T-cell (primary cell): Measurements from ENCODE around the gene TAMALIN. TPM values are rescaled to one million over a fixed set of nuclear protein-coding genes. Genes with fewer than 3 reads are reported as not detected.

Experiments used
- ATAC-seq, 4 experiments: fragments of 200-7000 bp in 3 of 4; fragments of 150-1000 bp in 1 of 4; cut with Tn5 transposase; replicated peaks in 1 of 4; 1 replicate in 3 of 4; 2 replicates in 1 of 4; pipeline ENCODE4 v1.10.0; 2021; ENCODE audit warnings: moderate library complexity in 3 of 4, mild to moderate bottlenecking in 2 of 4, moderate number of reproducible peaks in 1 of 4
- CTCF ChIA-PET, 2 donors: fragments of 300-600 bp; sonication (Branson Sonifier 250); formaldehyde crosslinking; loops; one replicate each; lab custom pipeline; 2022; ENCODE audit warnings: antibody characterized with exemption in 2 of 2; lab: Charles Lee
- POLR2A ChIA-PET, 2 donors: fragments of 300-600 bp; sonication (Branson Sonifier 250); formaldehyde crosslinking; loops; one replicate each; lab custom pipeline; 2022; ENCODE audit warnings: antibody characterized with exemption in 2 of 2; lab: Charles Lee
- DNase-seq, 35 experiments: peaks; one replicate each; pipeline versions ENCODE4 v3.0.0 to v3.0.0-alpha.2; 2013 to 2023
- H3K27ac ChIP-seq: one replicate; pipeline ENCODE4 v1.5.1; 2013; ENCODE audit warnings: low read length
- H3K27me3 ChIP-seq, 2 experiments: replicated peaks in 1 of 2; 1 replicate in 1 of 2; 2 replicates in 1 of 2; pipeline versions ENCODE4 v1.6.1 to v1.7.0; 2013; ENCODE audit warnings: low read length in 1 of 2, mixed read lengths in 1 of 2; ENCODE audit not compliant: control insufficient read depth in 2 of 2, insufficient read depth in 2 of 2; ENCODE audit errors: extremely low read depth in 1 of 2
- H3K36me3 ChIP-seq, 2 donors: 1 replicate in 1 of 2; 2 replicates in 1 of 2; pipeline versions ENCODE4 v1.6.1 to v1.7.0; 2013; ENCODE audit warnings: low read length in 1 of 2; ENCODE audit not compliant: control insufficient read depth in 2 of 2, insufficient read depth in 1 of 2; ENCODE audit errors: extremely low read depth in 1 of 2
- H3K4me1 ChIP-seq, 2 experiments: 1 replicate in 1 of 2; 2 replicates in 1 of 2; pipeline versions ENCODE4 v1.6.1 to v1.7.0; 2013; ENCODE audit warnings: low read length in 2 of 2, mixed read lengths in 1 of 2; ENCODE audit not compliant: insufficient read depth in 2 of 2, control insufficient read depth in 1 of 2; ENCODE audit errors: extremely low read depth in 1 of 2
- H3K4me3 ChIP-seq, 2 donors: 1 replicate in 1 of 2; 2 replicates in 1 of 2; pipeline versions ENCODE4 v1.5.1 to v1.7.0; 2013; ENCODE audit warnings: mild to moderate bottlenecking in 2 of 2, low read length in 1 of 2, moderate library complexity in 1 of 2; ENCODE audit not compliant: control insufficient read depth in 1 of 2; ENCODE audit errors: extremely low read depth in 1 of 2
- H3K9me3 ChIP-seq: 2 replicates; pipeline ENCODE4 v1.7.0; 2013
- H3K27ac Mint-ChIP-seq, 2 donors: one replicate each; pipeline ENCODE4 v1.8.0; 2020 to 2021; ENCODE audit warnings: mild to moderate bottlenecking in 2 of 2, mixed read lengths in 2 of 2
- H3K27me3 Mint-ChIP-seq, 2 donors: one replicate each; pipeline ENCODE4 v1.8.0; 2021 to 2022; ENCODE audit warnings: mixed read lengths in 2 of 2
- H3K36me3 Mint-ChIP-seq: one replicate; pipeline ENCODE4 v1.8.0; 2021; ENCODE audit warnings: mixed read lengths
- H3K4me1 Mint-ChIP-seq, 3 donors: one replicate each; pipeline ENCODE4 v1.8.0; 2020 to 2022; ENCODE audit warnings: mixed read lengths in 3 of 3, mild to moderate bottlenecking in 1 of 3
- H3K4me3 Mint-ChIP-seq, 3 donors: one replicate each; pipeline ENCODE4 v1.8.0; 2020 to 2022; ENCODE audit warnings: mild to moderate bottlenecking in 3 of 3, mixed read lengths in 3 of 3, moderate library complexity in 3 of 3
- H3K9me3 Mint-ChIP-seq, 3 donors: one replicate each; pipeline ENCODE4 v1.8.0; 2020 to 2022; ENCODE audit warnings: mixed read lengths in 3 of 3
- WGBS: methylation state at CpG from one replicate; pipeline ENCODE4 v1.1.5; 2013; ENCODE audit warnings: missing lambda C conversion rate; ENCODE audit not compliant: insufficient coverage; 5-methylcytosine and 5-hydroxymethylcytosine counted together
- total RNA-seq, 35 experiments: library from RNA in 6 of 35; stranded (reverse) in 6 of 35; fragments of 120-200 nt in 1 of 35; gene quantifications; one replicate each; pipeline versions ENCODE4 v1.2.1 to v1.2.4 and lab custom pipeline; 2013 to 2026

TAMALIN gene
- total RNA-seq, 5 donors from 2014 or later (not counting 1 experiment from before 2014, with no cell fraction given), result 31.7 to 480 (median 38.4) TPM

DNA sequence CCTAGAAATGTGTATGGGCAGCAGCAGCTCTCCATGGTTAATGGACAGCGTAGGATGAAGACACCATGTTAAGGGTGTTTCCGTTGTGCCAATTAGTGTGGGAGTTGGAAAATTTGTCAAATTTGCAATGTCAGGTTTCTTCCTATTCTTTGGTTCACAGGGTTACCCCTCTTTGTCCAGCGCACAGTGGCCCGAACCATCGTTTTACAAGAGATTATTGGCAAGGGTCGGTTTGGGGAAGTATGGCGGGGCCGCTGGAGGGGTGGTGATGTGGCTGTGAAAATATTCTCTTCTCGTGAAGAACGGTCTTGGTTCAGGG is 26.0 kb upstream of the TAMALIN start:
- no peak overlapping the region for H3K4me3 ChIP-seq

DNA sequence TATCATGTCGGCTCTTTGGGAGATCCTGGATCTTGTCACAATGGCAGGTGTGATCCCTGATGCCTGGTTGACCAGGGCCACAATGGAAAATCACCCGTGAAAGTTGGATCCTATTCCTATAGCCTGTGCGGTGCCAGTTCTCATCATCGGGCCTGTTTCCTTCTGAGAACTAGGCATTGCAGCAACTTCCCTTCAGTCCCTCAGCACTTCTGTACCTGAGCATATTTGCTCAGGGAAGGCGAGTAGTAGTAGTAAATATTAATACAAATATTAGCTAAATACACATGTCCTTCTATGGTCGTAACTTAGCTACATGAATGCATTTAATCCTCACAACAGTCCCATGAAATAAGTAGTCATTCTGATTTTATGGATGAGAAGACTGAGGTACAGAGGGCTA is 22.1 kb upstream of the TAMALIN start:
- Histone ChIP-seq H3K4me3 (no peak overlapping the region), H3K27me3 (no peaks in the 10 kb centered on the region), H3K27ac (no peak overlapping the region), H3K36me3 (peaks cover 22 to 26% of the 10 kb centered on the region in 2 donors), H3K9me3 (no peaks in the 10 kb centered on the region), H3K4me1 (peaks cover 0 to 6% of the 10 kb centered on the region in 2 experiments)
- ChIA-PET CTCF (interaction anchor here (0.5 to 1.3 kb wide), 6 partner anchors 8 to 1859 kb away, joined by 3 to 6 read pairs (median 3); no protein-coding TSS in a partner anchor), POLR2A (interaction anchor here in 1 of 2 donors (0.7 kb wide), 1 partner anchor 54 kb away, joined by 4 read pairs; no protein-coding TSS in a partner anchor)
- peaks cover 9 to 13% (median 11%) of the 10 kb centered on the region in 3 donors for H3K4me1 Mint-ChIP-seq
- H3K9me3 Mint-ChIP-seq, result no peaks in the 10 kb centered on the region
- no peak overlapping the region for H3K27ac Mint-ChIP-seq
- H3K27me3 Mint-ChIP-seq, result no peaks in the 10 kb centered on the region
- WGBS, result 89% methylated on average over 2 of the region's 6 CpGs
- peaks cover 43% of the 10 kb centered on the region for H3K36me3 Mint-ChIP-seq
- ATAC-seq, result no peak
- no peak overlapping the region for H3K4me3 Mint-ChIP-seq
- DNase-seq, result no peak

More for the DNA sequence above, 26.0 kb upstream of the TAMALIN start:
- Mint-ChIP-seq H3K36me3 (peaks cover 44% of the 10 kb centered on the region), H3K9me3 (no peaks in the 10 kb centered on the region), H3K27me3 (no peaks in the 10 kb centered on the region), H3K27ac (peak overlapping the region in 1 of 2 donors; percentile 48), H3K4me1 (peaks cover 16 to 29% (median 18%) of the 10 kb centered on the region in 3 donors), H3K4me3 (no peak overlapping the region)
- H3K4me1 ChIP-seq, result peaks cover 12 to 16% of the 10 kb centered on the region in 2 experiments
- 80% methylated on average over 9 of the region's 10 CpGs for WGBS
- no peak overlapping the region for H3K27ac ChIP-seq
- DNase-seq (no peak), ATAC-seq (no peak)
- H3K9me3 ChIP-seq, result no peaks in the 10 kb centered on the region
- POLR2A ChIA-PET, result interaction anchor here in 1 of 2 donors (0.5 kb wide), 1 partner anchor 1072 kb away, joined by 4 read pairs; no protein-coding TSS in a partner anchor
- H3K27me3 ChIP-seq, result no peaks in the 10 kb centered on the region
- peaks cover 15 to 38% of the 10 kb centered on the region in 2 donors for H3K36me3 ChIP-seq
- CTCF ChIA-PET, result interaction anchor here (0.5 to 1.7 kb wide), 7 partner anchors 9 to 108 kb away, joined by 3 to 8 read pairs (median 4); no protein-coding TSS in a partner anchor

GRCh38 chr12:51985154-51985835 is 21.5 kb upstream of the TAMALIN start:
- Mint-ChIP-seq H3K4me3 (no peak overlapping the region), H3K27ac (no peak overlapping the region), H3K27me3 (no peaks in the 10 kb centered on the region), H3K4me1 (peaks cover 5 to 6% (median 6%) of the 10 kb centered on the region in 3 donors), H3K36me3 (peaks cover 42% of the 10 kb centered on the region), H3K9me3 (no peaks in the 10 kb centered on the region)
- 95% methylated on average over 8 of the region's 9 CpGs for WGBS
- DNase-seq (no peak), ATAC-seq (no peak)
- Histone ChIP-seq H3K27ac (no peak overlapping the region), H3K9me3 (no peaks in the 10 kb centered on the region), H3K4me1 (peaks cover 0 to 6% of the 10 kb centered on the region in 2 experiments), H3K36me3 (peaks cover 23 to 26% of the 10 kb centered on the region in 2 donors), H3K27me3 (no peaks in the 10 kb centered on the region), H3K4me3 (no peak overlapping the region)
- CTCF ChIA-PET, result interaction anchor here (0.6 to 1.3 kb wide), 5 partner anchors 10 to 62 kb away, joined by 3 to 4 read pairs (median 3); no protein-coding TSS in a partner anchor
- POLR2A ChIA-PET, result no interaction called here

GRCh38 chr12:51986834-51987233 is 19.9 kb upstream of the TAMALIN start:
- Mint-ChIP-seq H3K27me3 (no peaks in the 10 kb centered on the region), H3K36me3 (peaks cover 36% of the 10 kb centered on the region), H3K27ac (no peak overlapping the region), H3K4me3 (no peak overlapping the region), H3K4me1 (no peaks in the 10 kb centered on the region), H3K9me3 (no peaks in the 10 kb centered on the region)
- Histone ChIP-seq H3K9me3 (no peaks in the 10 kb centered on the region), H3K36me3 (peaks cover 18 to 19% of the 10 kb centered on the region in 2 donors), H3K27ac (no peak overlapping the region), H3K4me3 (no peak overlapping the region), H3K27me3 (no peaks in the 10 kb centered on the region), H3K4me1 (no peaks in the 10 kb centered on the region)
- DNase-seq (no peak), ATAC-seq (no peak)
- POLR2A ChIA-PET, result no interaction called here
- WGBS, result no CpG with 5 or more reads among the region's 8 CpGs
- CTCF ChIA-PET, result no interaction called here

- H3K4me1 ChIP-seq, result peaks cover 0 to 3% of the 10 kb centered on the region in 2 experiments
- ChIA-PET POLR2A (interaction anchor here in 1 of 2 donors (1.5 kb wide), 1 partner anchor 14 kb away, joined by 6 read pairs; no protein-coding TSS in a partner anchor), CTCF (interaction anchor here (0.6 to 3.7 kb wide), 9 partner anchors 8 to 33 kb away, joined by 3 to 53 read pairs (median 3); no protein-coding TSS in a partner anchor)
- H3K36me3 ChIP-seq, result peaks cover 12 to 24% of the 10 kb centered on the region in 2 donors
- H3K27me3 ChIP-seq, result no peaks in the 10 kb centered on the region
- Mint-ChIP-seq H3K4me1 (peaks cover 0 to 11% (median 5%) of the 10 kb centered on the region in 3 donors), H3K9me3 (no peaks in the 10 kb centered on the region), H3K4me3 (no peak overlapping the region), H3K27me3 (no peaks in the 10 kb centered on the region), H3K36me3 (peaks cover 10% of the 10 kb centered on the region), H3K27ac (no peak overlapping the region)
- DNase-seq, result no peak
- no peak overlapping the region for H3K27ac ChIP-seq
- no peak for ATAC-seq
- no peaks in the 10 kb centered on the region for H3K9me3 ChIP-seq
- 92% methylated on average over 2 of the region's 5 CpGs for WGBS
- H3K4me3 ChIP-seq, result no peak overlapping the region
Observed at GRCh38 chr12:51992246-51992645, 14.5 kb upstream of the TAMALIN start.

- POLR2A ChIA-PET, result interaction anchor here in 1 of 2 donors (0.7 kb wide), 1 partner anchor 18 kb away, joined by 10 read pairs; no protein-coding TSS in a partner anchor
Observed at GRCh38 chr12:51994539-51994820, 12.3 kb upstream of the TAMALIN start.

More at GRCh38 chr12:51994539-51994820, 12.3 kb upstream of the TAMALIN start:
- Mint-ChIP-seq H3K27ac (no peak overlapping the region), H3K4me3 (no peak overlapping the region), H3K9me3 (no peaks in the 10 kb centered on the region), H3K4me1 (peaks cover 0 to 14% (median 5%) of the 10 kb centered on the region in 3 donors), H3K27me3 (no peaks in the 10 kb centered on the region), H3K36me3 (peaks cover 10% of the 10 kb centered on the region)
- peaks cover 12 to 21% of the 10 kb centered on the region in 2 donors for H3K36me3 ChIP-seq
- H3K27ac ChIP-seq, result no peak overlapping the region
- peaks cover 0 to 3% of the 10 kb centered on the region in 2 experiments for H3K4me1 ChIP-seq
- CTCF ChIA-PET, result interaction anchor here (0.6 to 3.7 kb wide), 5 partner anchors 10 to 31 kb away, joined by 8 to 53 read pairs (median 12); no protein-coding TSS in a partner anchor
- DNase-seq (no peak), ATAC-seq (no peak)
- 98% methylated on average over 4 of the region's 17 CpGs for WGBS
- no peaks in the 10 kb centered on the region for H3K9me3 ChIP-seq
- H3K27me3 ChIP-seq, result no peaks in the 10 kb centered on the region
- H3K4me3 ChIP-seq, result no peak overlapping the region
